ENCODE results near the gene DNAJA3. TPM values are rescaled to one million over a fixed set of nuclear protein-coding genes. Genes with fewer than 3 reads are reported as not detected.

DNAJA3 gene
- total RNA-seq, 2 experiments from 2014 or later: 86.8 to 101 TPM

DNA sequence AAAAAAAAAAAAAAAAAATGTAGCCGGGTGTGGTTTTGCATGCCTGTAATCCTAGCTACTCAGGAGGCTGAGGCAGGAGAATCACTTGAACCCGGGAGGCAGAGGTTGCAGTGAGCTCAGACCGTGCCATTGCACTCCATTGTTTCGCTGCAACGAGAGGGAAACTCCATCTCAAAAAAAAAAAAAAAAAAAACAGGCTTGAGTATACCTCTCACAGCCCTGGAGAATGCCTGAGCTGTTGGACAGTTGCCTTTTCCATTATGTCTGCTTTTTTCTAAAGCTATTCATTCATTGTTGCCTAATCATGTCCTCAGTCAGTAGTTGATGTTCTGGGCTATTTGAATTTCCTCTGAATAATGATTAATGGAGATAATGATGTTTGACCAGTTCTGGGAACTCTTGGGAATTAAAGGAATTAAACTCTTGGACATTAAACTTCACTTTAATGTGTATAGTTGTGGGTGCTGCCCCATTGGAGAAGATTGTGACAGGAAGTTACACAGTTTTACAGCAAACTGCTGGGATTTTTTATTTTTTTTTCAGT, 62.4 kb downstream of the DNAJA3 start:
- H3K27me3 Mint-ChIP-seq: no peaks in the 10 kb centered on the region
- intact Hi-C loops (cut with micrococcal nuclease): no loop called here
- peaks cover 55% of the 10 kb centered on the region for H3K4me1 Mint-ChIP-seq (ENCODE audit: low read depth)

DNA sequence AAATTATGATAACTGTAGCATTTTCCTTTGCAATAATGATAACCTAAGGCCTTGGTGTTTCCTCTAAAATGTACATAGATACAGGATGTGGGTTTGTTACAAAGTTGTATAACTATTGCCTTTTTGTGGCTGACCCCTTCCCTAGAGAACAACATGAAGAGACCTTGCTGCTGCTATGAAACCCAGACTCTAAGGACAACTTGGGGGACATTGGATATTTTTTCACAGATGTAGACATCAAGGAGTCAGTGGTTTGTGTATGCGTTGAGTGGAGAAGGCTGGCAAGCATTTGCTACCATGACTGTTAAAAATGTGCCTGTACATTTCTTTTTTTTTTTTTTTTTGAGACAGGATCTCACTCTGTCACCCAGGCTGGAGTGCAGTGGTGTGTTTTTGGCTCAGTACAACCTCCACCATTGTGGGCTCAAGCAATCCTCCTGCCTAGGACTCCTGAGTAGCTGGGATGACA, 62.9 kb downstream of the DNAJA3 start:
- no peak for DNase-seq
- Mint-ChIP-seq H3K36me3 (ENCODE audit: low read depth) (peaks cover 36% of the 10 kb centered on the region), H3K4me1 (ENCODE audit: low read depth) (peaks cover 60% of the 10 kb centered on the region), H3K4me3 (no peak overlapping the region), H3K27ac (peak overlapping the region; percentile 86), H3K9me3 (no peaks in the 10 kb centered on the region), H3K27me3 (no peaks in the 10 kb centered on the region)
- POLR2A ChIA-PET: interaction anchor here (2.2 to 2.7 kb wide), 2 partner anchors 12 to 13 kb away, joined by 8 to 17 read pairs; partner anchors contain the start of gene HMOX2
- intact Hi-C loops (cut with micrococcal nuclease): no loop called here
- ATAC-seq: peak; percentile 75
- TF ChIP-seq, protein P1, sequence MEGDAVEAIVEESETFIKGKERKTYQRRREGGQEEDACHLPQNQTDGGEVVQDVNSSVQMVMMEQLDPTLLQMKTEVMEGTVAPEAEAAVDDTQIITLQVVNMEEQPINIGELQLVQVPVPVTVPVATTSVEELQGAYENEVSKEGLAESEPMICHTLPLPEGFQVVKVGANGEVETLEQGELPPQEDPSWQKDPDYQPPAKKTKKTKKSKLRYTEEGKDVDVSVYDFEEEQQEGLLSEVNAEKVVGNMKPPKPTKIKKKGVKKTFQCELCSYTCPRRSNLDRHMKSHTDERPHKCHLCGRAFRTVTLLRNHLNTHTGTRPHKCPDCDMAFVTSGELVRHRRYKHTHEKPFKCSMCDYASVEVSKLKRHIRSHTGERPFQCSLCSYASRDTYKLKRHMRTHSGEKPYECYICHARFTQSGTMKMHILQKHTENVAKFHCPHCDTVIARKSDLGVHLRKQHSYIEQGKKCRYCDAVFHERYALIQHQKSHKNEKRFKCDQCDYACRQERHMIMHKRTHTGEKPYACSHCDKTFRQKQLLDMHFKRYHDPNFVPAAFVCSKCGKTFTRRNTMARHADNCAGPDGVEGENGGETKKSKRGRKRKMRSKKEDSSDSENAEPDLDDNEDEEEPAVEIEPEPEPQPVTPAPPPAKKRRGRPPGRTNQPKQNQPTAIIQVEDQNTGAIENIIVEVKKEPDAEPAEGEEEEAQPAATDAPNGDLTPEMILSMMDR (IDR thresholded peaks at IDR 0.05): no peak
- CTCF ChIA-PET: interaction anchor here (1.4 to 4.1 kb wide), 4 partner anchors 11 to 162 kb away, joined by 5 to 27 read pairs (median 8); partner anchors contain the start of gene HMOX2

More for the DNA sequence above, 62.4 kb downstream of the DNAJA3 start:
- DNase-seq (no peak), ATAC-seq (peak; percentile 43)
- TF ChIP-seq, protein P1 (IDR thresholded peaks at IDR 0.05): no peak
- peaks cover 33% of the 10 kb centered on the region for H3K36me3 Mint-ChIP-seq (ENCODE audit: low read depth)
- no peak overlapping the region for H3K4me3 Mint-ChIP-seq
- peak overlapping the region; percentile 86 for H3K27ac Mint-ChIP-seq
- ChIA-PET POLR2A (interaction anchor here (1.9 to 2.7 kb wide), 2 partner anchors 11 to 12 kb away, joined by 7 to 17 read pairs; partner anchors contain the start of gene HMOX2), CTCF (interaction anchor here (1.7 to 4.1 kb wide), 3 partner anchors 11 to 162 kb away, joined by 5 to 27 read pairs (median 14); partner anchors contain the start of gene HMOX2)
- no peaks in the 10 kb centered on the region for H3K9me3 Mint-ChIP-seq

DNA sequence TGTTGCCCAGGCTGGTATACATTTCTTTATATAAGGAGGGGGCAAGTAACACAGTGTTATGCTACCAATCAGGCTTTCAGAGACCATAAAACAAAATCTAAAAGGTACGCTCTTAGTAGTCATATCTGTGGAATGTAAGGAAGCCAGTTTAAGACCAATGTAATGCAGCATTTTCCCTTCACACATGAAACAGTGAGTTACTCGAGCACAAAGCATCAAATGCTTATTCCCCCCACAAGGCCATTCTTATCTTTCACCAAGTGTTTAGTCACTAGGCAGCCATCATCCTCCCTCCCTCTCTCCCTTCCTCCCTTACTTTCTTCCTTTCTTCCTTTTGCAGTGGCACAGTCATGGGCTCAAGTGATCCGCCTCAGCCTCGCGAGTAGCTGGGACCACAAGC, 63.4 kb downstream of the DNAJA3 start:
- Mint-ChIP-seq H3K27ac (peak overlapping the region; percentile 86), H3K4me1 (ENCODE audit: low read depth) (peaks cover 62% of the 10 kb centered on the region), H3K27me3 (no peaks in the 10 kb centered on the region), H3K9me3 (no peaks in the 10 kb centered on the region), H3K36me3 (ENCODE audit: low read depth) (peaks cover 34% of the 10 kb centered on the region), H3K4me3 (no peak overlapping the region)
- ATAC-seq (no peak), DNase-seq (no peak)
- ChIA-PET POLR2A (interaction anchor here (2.0 to 2.7 kb wide), 3 partner anchors 10 to 13 kb away, joined by 8 to 17 read pairs (median 12); partner anchors contain the start of gene HMOX2), CTCF (interaction anchor here (1.4 to 2.0 kb wide), 5 partner anchors 11 to 161 kb away, joined by 5 to 12 read pairs (median 6); no protein-coding TSS in a partner anchor)
- intact Hi-C loops (cut with micrococcal nuclease): no loop called here
- TF ChIP-seq, protein P1 (IDR thresholded peaks at IDR 0.05): no peak

DNA sequence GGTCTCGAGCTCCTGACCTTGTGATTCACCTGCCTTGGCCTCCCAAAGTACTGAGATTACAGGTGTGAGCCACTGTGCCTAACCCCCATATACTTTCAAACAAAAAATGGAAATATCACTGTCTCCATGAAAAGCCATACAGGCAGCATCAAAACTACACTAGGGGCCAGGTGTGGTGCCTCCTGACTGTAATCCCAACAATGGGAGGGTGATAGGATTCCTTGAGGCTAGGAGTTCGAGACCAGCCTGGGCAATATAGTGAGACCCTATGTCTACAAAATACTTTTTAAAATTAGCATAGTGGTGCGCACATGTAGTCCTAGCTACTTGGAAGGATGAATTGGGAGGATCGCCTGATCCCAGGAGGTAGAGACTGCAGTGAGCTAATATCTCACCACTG, 66.2 kb downstream of the DNAJA3 start:
- Mint-ChIP-seq H3K36me3 (ENCODE audit: low read depth) (peaks cover 30% of the 10 kb centered on the region), H3K4me1 (ENCODE audit: low read depth) (peaks cover 75% of the 10 kb centered on the region), H3K9me3 (no peaks in the 10 kb centered on the region), H3K27me3 (no peaks in the 10 kb centered on the region), H3K27ac (peak overlapping the region; percentile 74), H3K4me3 (no peak overlapping the region)
- CTCF ChIA-PET: interaction anchor here (1.3 to 2.3 kb wide), 2 partner anchors 14 to 15 kb away, joined by 4 to 8 read pairs; no protein-coding TSS in a partner anchor
- intact Hi-C loops (cut with micrococcal nuclease): no loop called here
- no peak for ATAC-seq
- POLR2A ChIA-PET: interaction anchor here (0.9 to 2.0 kb wide), 2 partner anchors 14 to 18 kb away, joined by 3 to 5 read pairs; partner anchors contain the start of gene NMRAL1
- DNase-seq: no peak
- TF ChIP-seq, protein P1 (IDR thresholded peaks at IDR 0.05): no peak

Measured in activated CD8-positive, alpha-beta T cell treated with anti-CD3 and anti-CD28 coated beads for 36 hours (primary cell).